GM19238 (cell line): ENCODE results near the gene USP24.

Experiments
- DNase-seq: peaks from one replicate; pipeline ENCODE4 v3.0.0; 2011; ENCODE audit warnings: low spot score; ENCODE audit not compliant: insufficient read length

USP24 gene

GRCh38 chr1:55055084-55055882 lies 159.9 kb downstream of the USP24 start:
- no peak for DNase-seq

DNA sequence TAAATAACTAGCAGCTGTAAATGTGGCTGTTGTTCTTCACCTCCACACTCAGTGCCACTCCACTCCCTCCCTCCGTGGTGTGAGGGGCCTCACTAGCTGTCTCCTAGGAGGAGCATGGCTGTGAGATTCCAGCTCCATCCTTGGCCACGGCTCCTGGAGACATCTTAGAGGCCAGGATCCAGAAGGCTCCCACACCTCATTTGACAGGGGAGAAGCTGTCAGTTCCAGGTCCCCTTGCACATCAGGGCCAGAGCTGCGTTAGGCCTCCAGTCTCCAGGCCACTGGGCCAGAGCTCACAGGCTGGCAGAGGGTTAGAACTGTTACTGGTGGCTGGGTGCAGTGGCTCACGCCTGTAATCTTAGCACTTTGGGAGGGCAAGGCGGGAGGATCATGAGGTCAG lies 160.8 kb downstream of the USP24 start:
- no peak for DNase-seq

DNA sequence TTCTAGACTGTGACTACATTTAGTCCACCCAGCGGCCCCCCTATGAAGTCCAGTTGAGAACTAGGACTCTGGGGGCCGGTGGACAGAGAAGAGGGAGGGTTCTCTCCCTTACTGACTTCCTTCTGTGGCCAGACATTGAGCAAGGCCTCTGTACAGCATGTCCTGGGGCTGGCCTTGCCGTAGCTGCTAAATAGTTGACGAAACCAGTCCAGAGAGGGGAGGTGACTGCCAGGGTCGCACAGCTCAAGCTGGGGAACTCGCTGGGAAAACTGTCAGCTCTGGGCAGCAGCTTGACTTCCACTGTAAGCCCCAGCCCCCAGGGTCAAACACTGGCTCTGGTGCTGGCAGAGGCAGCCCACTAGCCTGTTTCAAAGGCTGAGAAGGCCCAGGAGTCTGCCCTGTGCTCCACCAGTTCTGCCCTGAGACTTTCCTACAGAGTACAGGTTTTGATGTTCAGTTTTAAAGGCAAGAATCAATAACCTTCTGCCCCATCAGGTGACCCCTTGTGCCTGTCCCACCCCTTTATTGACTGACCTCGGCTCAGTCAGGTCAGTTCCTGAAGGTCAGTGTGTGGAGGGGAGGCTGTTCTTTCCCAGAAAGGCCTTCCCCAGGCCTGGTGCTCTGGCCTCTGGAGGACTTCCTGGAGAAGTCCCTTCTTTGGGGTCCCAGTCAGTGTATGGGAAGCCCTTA lies 161.8 kb downstream of the USP24 start:
- DNase-seq: no peak

DNA sequence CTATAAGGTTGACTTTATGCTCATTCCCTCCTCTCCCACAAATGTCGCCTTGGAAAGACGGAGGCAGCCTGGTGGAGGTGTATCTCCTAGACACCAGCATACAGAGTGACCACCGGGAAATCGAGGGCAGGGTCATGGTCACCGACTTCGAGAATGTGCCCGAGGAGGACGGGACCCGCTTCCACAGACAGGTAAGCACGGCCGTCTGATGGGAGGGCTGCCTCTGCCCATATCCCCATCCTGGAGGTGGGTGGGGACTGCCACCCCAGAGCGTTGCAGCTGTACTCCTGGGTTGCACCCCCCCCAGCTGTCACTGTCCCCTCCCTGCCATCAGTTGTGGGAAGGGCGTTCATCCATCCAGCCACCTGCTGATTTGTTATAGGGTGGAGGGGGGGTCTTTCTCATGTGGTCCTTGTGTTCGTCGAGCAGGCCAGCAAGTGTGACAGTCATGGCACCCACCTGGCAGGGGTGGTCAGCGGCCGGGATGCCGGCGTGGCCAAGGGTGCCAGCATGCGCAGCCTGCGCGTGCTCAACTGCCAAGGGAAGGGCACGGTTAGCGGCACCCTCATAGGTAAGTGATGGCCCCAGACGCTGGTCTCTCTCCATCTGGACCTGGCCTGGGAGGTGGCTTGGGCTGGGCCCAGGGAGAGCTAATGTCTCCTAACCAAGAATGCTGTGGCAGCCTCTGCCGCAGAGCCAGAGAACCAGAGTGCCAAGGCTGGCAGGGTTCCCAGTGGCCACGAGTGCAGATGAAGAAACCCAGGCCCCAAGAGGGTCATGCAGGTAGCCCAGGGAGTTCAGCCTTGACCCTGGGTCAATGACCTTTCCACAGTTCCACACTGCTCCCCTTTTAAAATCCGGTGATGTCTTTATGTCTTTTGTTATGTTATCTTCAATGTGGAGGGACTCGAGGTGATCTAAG lies 162.7 kb downstream of the USP24 start:
- no peak for DNase-seq

DNA sequence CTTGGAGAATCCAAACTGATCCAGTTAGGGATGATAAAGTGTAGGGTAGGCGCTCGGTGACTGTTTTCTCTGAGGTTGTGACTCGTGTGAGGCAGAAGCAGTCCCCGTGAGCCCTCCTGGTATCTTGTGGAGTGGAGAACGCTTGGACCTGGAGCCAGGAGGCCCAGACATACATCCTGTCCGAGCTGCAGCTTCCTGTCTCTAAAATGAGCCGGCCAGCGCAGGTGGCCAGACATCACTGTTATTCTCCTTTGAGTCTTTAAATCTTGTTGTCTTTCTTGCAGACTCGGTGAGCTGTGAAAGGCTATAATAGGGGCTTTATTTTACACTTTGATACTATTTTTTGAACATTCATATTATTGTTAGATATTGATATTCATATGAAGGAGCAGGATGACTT lies 163.5 kb downstream of the USP24 start:
- no peak for DNase-seq

DNA sequence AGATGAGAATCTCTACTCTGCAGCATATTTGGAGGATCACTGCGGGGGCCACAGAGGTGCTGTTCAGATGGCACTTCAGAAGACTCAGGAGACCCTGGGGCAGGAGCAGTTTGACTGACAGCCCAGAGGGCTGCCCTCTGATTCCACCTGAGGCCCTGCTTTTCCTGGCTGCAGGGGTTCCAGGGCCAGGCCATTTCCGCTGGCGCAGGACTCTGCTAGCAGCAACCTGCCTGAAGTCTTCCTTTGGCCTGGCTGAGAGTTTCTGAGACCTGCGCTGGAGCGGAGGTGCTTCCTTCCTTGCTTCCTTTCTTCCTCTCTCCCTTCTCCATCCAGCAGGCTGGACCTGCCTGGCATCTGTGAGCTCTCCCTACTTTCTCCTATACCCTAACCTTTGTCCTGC lies 164.0 kb downstream of the USP24 start:
- no peak for DNase-seq

- no peak for DNase-seq
Observed at GRCh38 chr1:55050283-55050682, 164.9 kb downstream of the USP24 start.

DNA sequence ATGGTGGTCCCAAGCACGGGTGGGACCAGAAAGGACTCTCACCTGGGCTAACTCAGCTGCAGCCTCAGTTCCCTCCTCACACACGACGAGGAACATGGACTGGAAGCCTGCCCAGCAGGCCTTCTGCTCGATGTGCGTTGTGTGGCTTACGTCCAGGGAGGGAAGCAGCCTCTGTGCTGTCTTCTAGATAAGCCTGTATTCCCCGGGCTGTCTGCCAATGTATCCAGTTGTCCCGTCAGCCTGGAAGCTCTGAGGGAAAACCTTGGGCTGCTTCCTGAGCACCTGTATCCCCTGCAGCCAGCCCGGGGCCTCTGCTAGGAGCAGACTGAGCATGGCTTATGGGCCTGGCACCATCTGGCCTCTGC lies 165.3 kb downstream of the USP24 start:
- DNase-seq: no peak

GRCh38 chr1:55049271-55049913 lies 165.8 kb downstream of the USP24 start:
- no peak for DNase-seq

DNA sequence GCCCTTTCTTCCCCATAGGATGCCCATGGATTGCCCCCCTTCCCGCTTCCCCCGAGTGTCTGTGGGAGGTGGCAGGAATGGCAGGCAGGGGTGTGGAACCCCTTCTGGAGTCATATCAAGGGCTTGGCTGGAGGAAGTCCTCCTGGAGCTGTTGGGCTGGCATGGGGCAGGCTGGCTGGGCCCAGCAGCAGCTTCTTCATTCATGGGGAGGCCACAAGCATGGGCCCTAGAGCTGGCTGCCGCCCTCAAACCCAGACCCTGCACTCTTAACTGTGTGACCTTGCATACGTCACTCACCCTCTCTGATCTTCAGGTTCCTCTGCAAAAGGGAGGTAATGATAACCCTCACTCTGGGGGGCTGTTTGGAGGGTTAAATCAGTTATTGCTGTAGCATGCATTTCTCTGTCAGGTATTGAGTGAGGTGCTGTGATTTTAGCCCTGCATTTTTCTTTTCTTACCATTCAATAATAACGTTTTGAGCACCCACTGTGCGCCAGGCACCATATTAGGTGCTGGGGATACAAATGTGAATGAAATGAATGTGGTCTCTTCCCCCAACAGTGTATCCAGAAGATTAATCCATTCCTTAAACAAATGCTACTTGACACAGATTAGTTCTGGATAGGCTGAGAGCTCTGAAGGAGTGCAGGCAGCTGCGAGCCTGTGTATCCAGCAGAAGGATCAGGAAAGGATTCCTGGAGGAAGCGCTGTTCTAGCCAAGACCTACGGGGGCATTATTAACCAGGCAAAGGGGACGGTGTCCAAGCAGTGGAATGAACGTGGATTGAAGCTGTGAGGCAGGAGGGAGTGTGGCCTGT lies 166.5 kb downstream of the USP24 start:
- DNase-seq: no peak

- no peak for DNase-seq
Observed at GRCh38 chr1:55047611-55048010, 167.6 kb downstream of the USP24 start.

- no peak for DNase-seq
Observed at GRCh38 chr1:55046871-55047270, 168.3 kb downstream of the USP24 start.

DNA sequence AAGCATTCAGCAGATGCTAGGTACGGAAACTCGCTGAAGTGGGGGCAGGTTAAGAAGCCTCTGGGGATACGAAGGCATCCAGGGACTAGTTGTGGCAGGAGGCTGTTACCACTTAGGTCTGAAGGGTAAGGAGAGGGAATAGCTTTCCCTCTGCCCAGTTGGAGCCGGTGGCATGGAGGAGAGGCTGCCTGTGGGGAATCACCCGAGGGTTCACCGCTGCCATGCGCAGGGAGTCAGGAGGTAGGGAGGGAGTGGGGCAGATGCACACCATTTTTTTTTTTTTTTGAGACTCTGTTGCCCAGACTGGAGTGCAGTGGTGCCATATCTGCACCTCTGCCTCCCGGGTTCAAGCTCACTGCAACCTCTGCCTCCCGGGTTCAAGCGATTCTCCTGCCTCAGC lies 169.7 kb downstream of the USP24 start:
- no peak for DNase-seq

- no peak for DNase-seq
Observed at GRCh38 chr1:55044617-55045397, 170.4 kb downstream of the USP24 start.

DNA sequence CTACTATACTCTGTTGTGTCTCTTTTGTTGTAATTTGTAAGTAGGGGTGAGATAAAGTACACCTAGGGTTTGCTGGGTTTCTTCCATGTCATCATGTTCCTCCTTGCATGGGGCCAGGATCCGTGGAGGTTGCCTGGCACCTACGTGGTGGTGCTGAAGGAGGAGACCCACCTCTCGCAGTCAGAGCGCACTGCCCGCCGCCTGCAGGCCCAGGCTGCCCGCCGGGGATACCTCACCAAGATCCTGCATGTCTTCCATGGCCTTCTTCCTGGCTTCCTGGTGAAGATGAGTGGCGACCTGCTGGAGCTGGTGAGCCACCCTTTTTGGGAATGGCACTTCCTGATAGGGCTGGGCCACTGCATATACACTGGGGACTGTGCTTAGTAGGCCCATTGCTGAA lies 171.4 kb downstream of the USP24 start:
- no peak for DNase-seq

GRCh38 chr1:55043011-55043410 lies 172.2 kb downstream of the USP24 start:
- no peak for DNase-seq

DNA sequence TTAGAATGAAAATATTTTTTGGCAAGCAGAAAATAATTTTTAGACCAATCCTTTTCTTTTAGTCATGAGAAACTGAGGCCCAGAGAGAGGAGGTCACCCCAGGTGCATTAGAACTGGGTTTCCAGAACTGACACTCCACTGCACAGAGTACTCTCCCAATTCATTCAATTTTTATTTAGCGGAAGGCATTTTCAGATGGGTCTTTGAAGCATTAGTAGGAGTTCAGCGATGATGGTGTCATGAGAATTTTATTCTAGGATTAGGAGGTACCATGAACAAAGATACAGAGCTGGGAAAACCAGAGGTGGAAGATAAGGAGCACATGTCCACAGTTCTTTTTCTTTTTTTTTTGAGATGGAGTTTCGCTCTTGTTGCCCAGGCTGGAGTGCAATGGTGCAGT lies 173.6 kb downstream of the USP24 start:
- no peak for DNase-seq

GRCh38 chr1:55040933-55041494 lies 174.2 kb downstream of the USP24 start:
- no peak for DNase-seq

DNA sequence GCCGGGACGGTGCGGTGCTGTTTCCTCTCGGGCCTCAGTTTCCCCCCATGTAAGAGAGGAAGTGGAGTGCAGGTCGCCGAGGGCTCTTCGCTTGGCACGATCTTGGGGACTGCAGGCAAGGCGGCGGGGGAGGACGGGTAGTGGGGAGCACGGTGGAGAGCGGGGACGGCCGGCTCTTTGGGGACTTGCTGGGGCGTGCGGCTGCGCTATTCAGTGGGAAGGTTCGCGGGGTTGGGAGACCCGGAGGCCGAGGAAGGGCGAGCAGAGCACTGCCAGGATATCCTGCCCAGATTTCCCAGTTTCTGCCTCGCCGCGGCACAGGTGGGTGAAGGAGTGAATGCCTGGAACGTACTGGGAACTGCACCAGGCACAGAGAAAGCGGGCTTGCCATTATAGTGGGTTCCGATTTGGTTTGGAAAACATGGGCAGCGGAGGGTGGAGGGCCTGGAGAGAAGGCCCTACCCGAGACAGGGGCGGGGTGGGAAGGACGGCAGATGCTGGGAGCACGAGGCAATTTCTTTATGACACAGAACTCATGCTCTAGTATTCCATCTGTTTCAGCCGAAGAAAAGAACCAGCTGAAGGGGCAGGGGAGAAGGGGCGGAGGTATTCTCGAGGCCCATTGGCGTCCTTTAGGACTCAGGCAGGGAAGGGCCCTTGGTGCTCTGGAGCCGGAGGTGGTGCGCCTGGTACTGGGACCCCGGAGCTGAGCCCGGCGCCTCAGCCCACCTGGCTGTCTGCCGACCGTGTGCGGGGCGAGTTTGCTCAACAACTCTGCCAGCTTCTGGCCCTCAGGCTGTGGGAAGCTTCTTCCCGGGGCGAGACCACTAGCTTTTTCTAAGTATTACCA lies 174.9 kb downstream of the USP24 start:
- DNase-seq: no peak
